Testis (tissue), 2 donors: ENCODE results near the gene UBA1.

Experiments used
- CTCF ChIP-seq, 3 experiments: fragments of 450-650 bp in 2 of 3; fragments of 200-600 bp in 1 of 3; sonication (generic) in 1 of 3; IDR thresholded peaks; one replicate each; pipeline ENCODE4 v1.5.1; 2016 to 2019; ENCODE audit warnings: antibody characterized with exemption in 3 of 3, mild to moderate bottlenecking in 2 of 3, moderate library complexity in 1 of 3
- POLR2A ChIP-seq: fragments of 450-650 bp; IDR thresholded peaks from one replicate; pipeline ENCODE4 v1.6.1; 2017; ENCODE audit warnings: antibody characterized with exemption, mild to moderate bottlenecking, moderate library complexity

- TF ChIP-seq CTCF (IDR thresholded peaks at IDR 0.05) (no peak), POLR2A (no peak)
Observed at GRCh38 chrX:47247999-47248320, 54.3 kb downstream of the UBA1 start.
